Measurements from ENCODE around the gene FKBP1B.
A peak's percentile ranks its signal among the peaks of the same experiment; 100 is the strongest.
"Not testable (repeated sequence)": the region's sequence is repeated elsewhere in the genome, so short reads cannot be mapped to it uniquely, and the experiment has no call there.

The FKBP1B gene

DNA sequence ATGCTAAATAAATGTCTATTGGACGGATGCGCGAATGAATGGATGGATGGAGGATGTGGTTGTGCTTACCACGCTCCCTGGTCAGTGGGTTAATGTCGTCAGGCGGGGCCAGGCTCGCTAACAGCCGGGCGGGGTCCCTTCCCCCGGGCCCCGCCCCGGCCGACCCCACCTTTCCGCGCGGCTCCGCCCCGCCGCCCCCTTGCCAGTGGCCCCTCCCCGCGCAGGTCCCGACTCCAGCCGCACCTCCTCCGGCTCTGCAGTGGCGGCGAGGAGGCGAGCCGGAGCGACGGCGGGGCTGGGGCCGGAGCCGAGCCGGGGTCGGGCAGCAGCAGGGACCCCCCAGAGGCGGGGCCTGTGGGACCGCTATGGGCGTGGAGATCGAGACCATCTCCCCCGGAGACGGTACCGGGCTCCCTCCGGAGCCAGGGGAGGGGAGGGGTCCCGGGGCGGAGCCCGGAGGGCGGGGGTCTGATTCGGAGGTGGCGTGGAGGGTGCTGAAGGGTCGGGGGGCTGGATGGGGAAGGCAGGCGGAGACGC lies at the start of gene FKBP1B:
Gene FKBP1B, plus strand, starts transcription at position 257 of the 537 bp plus-strand sequence. Its CDS starts 109 bp downstream, at position 366.
- DNase-seq = peak in 2 of 6 experiments; percentile 30 to 32

DNA sequence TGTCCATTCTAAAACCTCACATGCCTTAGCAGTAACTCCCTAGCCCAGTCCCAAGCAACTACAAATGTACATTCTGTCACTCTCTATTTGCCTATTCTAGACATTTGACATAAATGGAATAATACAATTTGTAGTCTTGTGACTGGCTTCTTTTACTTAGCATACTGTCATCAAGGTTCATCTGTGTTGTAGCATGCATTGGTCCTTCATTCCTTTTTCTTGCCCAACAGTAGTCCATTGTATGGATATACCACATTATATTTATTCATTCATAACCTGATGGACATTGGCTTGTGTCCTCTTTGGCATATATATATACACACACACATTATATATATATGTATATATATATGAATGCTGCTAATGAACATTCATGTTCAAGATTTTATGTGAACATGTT lies 41.8 kb upstream of the FKBP1B start:
- no peak for DNase-seq

DNA sequence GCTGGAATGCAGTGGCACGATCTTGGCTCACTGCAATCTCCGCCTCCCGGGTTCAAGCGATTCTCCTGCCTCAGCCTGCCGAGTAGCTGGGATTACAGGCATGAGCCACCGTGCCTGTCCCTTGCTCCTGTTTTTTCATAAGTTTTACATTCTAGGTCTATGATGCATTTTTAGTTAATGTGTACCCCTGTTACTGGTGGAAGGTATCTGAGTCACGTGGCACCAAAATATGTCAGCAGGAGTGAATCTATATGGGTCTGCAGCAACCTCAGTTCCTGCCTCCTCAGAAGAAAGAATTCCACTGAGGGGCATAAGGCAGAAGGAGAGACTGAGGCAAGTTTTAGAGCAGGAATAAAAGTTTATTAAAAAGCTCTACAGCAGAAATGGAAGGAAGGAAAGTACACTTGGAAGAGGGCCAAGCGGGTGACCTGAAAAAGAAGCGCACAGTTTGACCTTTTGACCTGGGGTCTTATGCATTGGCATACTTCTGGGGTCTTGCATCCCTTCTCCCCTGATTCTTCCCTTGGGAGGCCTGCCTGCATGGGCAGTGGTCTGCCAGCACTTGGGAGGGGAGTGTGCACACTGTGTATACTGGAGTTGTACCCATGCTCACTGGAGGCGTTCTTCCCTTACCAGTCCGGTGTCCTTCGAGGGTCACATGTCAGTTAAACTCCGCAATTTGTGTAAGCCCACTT lies 40.7 kb upstream of the FKBP1B start:
- no peak for DNase-seq

DNA sequence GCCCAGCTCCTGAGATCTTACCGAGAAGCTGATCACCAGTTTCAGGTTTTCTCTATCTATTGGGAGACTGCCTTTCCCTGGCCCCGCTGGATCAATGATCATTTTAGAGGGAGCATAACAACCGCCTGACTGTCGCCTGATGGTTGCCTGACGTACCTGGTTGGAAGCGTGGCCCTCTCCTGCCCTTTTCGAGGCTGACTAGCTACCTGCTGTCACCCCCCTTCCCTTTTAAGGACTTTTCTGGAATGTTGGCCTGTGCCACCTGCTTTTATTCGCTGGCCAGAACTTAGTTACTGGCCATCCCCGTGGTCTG lies 40.2 kb upstream of the FKBP1B start:
- DNase-seq = no peak

DNA sequence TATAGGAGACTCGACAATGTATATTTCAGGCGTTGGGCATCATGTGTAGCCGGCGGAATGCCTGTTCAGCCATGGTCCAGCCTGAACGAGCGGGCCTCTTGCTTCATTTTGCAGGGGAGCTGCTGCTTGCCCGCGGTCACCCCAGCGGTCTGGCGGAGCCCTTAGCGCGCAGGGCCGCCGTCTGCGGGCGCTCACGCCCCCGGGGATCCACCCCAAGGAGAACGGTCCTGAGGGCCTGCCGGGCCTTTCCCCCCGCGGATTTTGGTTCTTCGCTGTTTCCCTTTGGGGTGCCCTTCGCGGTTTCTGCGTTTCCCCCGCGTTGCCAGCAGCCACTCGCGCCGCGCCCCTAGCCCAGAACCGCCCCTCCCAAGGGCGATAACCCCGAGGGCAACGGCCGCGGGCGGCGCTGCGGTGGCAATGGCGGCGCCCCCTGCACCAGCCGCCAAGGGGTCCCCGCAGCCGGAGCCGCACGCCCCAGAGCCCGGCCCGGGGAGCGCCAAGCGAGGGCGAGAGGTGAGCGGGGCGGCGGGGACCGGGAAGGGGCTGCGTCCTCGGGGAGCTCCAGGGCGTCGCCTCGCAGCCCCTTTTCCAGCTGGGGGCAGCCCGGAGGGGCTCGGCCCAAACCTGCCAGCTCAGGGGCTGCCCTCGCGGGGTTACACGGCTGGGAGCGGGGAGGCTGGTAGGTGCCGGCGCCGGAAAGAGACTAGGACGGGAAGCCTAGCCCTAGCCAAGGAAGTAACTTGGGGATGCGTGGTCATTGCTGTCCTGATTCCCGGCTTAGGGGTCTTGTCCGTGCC lies 39.7 kb upstream of the FKBP1B start, which contains the start of gene MFSD2B:
Gene MFSD2B, plus strand, starts transcription at position 406 of the 797 bp plus-strand sequence. Its CDS starts 12 bp downstream, at position 418.
- DNase-seq = no peak

DNA sequence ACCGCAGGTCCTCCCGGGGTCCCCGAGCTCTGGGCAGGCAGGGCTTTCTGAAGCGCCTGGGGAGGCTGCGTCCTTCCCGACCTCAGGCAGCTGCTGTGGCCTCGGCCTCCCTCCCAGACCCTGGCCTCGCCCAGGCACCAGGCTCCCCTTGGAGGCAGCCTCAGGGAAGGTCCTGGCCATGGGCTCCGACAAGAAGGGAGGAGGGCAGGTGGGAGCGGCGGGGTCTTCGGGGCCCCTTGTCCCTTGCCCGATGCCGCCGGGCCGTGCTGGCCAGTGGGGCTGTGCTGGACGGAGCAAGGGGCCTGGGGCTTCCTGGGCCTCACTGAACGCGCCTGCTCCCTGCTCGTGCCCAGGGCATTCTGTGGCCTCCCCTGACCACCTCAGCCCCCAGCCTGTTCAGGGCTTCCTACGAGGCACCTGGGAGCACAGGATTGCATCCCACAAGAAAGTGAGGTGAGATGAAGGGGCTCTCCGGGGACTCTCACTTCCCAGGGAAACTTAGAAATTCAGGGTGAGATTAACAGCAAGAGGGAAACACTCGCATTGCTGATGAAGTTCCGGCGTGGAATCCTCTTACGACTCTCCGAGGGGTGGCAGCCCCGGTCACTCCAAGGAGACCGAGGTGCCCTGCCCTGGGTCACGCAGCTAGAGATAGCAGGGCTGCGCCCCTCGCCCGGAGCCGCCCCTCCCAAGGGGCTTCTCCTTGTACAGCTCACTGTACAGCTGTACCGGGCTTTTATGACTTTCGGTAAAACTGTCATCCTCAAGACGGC lies 38.9 kb upstream of the FKBP1B start:
- no peak for DNase-seq

DNA sequence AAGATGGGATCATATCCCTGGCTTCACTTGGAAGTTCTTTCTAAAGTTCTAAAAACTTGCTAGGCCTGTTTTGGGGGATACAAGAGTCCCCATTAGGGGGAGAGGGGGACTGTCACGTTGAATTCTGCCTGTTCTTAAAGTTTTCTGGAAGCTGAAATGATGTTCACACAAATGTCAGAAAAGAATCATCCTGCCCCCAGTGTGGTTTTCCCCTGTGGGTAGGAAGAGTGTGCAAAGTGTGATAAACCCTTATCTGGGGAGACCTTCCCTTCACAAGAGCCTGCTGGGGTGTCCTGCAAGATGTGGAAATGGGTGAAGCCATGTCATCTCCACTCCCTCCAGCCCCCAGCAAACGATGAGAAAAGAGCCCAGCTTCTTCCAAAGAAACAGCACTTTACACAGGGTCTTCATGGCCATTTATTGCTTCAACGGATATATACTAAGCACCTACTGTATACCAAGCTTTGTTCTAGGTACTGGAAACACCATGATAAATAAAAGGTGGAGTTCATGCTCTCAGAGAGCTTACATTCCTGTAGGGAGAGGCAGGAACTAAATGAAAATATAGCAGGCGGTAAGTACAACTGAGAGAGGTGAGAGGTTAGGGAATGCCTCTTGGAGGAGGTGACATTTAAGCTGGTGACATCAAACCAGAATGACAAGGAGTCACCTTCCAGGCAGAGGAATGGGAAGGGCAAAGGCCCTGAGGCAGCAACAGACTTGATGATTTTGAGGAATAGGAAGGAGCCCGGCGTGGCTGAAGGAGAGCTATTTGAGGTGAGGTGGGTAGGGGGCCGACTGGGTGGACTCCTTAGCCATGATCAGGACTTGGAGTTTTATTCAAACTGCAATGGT lies 38.1 kb upstream of the FKBP1B start:
- DNase-seq = no peak

DNA sequence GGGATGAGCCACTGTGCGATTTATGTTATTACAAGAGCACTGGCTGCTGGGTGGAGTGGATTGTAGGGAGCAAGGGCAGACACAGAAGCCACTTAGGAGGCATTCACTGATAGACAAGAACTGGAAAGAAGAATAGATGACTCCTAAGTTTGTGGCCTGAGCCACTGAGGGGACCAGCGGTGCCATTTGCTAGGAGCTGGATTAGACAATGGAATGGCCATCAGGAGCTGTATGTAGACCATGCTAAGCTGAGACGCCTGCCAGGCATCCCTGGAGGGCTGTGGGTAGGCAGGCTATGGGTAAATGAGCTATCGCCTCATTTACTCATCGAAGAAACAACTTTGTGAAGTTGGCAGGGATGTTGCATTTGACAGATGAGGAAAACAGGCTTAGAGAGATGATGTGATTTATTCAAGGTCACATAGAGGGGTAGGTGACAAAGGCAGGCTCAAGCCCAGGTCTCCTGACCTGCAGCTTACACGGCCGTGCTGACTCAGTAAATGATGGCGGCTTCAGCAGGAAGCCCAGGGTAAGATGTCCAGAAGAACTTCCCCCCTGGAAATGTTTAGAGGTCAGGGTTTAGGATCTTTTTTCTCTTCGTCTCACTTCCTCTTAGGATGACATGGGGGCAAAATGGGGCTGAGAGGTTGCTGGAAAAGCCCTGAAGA lies 36.9 kb upstream of the FKBP1B start:
- no peak for DNase-seq

DNA sequence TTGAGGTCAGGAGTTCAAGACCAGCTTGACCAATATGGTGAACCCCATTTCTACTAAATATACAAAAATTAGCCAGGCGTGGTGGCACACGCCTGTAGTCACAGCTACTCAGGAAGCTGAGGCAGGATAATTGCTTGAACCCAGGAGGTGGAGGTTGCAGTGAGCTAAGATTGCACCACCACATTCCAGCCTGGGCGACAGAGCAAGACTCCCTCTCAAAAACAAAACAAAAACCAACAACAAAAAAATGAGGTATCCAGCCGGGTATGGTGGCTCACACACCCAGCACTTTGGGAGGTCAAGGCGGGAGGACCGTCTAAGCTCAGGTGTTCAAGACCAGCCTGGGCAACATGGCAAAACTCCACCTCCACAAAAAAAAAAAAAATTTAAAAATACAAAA lies 34.6 kb upstream of the FKBP1B start:
- not testable (repeated sequence) for DNase-seq

DNA sequence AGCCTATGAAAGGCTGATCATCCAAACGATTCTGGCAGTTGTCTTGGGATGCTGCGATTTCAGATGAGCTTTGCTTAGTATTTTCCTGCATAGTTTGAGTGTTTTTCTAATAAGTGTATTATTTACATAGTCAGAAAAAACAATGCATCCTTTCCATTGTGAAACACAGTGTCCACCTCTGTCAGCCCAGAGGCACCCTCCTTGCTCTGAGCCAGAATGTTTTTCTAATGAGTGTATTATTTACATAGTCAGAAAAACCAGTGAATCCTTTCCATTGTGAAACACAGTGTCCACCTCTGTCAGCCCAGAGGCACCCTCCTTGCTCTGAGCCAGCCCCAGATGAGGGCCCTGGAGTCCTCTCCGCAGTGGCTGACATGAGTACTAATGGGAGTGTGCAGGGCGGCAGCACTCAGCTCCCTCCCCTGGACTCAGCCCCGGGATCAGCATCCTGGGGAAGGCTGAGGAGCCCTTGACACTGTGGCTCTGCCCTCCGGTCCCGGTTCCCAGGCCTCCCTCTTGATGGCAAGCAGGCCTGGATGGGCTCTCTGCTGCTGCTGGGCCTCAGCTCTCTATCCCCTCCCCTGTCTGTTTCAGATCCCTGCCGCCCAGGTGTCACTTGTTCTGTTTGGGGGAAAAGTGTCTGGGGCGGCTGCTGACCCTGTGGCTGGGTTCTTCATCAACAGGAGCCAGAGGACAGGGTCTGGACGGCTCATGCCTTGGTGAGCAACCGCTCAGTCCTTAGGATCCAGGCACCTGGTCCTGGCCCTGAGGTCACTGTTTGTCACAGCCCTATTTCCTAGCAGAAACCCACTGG lies 33.8 kb upstream of the FKBP1B start:
- no peak for DNase-seq

DNA sequence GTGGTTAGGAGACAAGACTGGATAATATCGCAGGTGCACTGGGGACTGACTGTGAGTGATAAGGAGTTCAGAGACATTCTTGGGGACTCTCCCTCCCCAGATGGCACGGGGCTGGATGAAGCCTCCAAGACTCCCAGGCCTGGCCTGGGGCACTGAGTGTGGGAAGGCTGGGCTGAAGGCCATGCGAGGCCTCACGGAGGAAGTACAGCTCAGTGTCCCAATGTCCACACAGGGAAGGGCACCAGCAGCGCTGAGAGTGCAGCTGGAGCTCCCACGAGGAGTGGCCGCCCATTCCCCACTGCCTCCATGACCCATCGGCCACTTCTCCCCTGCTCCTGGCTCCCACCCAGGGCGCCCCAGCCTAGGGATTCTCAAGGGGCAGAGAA lies 33.2 kb upstream of the FKBP1B start:
- no peak for DNase-seq

DNA sequence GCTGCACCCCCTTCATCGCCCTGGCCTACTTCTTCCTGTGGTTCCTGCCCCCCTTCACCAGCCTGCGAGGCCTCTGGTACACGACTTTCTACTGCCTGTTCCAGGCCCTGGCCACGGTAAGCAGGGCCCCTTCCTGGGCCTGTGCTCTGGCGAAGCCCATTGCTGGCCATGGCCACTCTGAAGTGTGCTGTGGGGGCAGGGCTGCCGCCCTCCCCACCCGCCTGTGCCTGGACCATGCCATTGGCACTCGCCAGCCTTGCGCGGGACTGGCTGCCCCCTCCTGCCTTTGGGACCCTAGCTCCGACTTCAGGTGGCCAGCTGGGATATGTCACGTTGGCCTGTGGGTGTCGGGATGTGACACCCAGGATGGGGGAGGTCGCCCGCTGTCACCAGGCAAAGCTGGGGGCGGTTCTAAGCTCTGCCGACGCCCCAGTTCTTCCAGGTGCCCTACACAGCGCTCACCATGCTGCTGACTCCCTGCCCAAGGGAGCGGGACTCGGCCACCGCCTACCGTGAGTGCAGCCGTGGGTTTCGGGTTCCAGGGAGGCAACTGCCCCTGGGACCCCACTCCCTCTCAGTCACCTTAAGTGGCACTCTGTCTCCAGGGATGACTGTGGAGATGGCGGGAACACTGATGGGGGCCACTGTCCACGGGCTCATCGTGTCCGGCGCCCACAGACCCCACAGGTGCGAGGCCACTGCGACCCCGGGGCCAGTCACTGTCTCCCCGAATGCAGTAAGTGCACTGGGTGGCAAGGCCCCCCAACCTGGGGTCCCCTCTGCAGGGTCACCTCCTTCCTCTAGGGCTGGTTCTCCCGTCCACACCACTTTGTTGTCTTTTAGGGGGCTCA lies 32.5 kb upstream of the FKBP1B start:
- no peak for DNase-seq

DNA sequence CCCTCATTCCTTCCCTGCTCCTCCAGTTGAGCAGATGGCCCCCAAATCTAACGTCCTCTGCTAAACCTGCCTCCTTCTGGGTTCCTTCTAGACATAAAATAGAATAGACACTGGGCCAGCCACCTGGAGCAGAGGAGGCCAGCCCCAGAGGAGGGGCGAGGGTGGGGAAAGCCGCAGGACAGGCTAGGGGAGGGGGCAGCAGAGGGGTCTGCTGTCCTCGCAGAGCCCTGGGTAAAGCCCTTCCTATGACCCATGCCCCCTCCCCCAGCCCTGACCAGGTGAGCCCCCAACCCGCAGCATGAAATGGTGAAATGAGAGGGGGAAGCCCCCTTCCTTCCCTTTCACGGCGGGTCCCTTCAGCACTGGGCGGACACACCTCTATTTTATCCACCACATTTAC lies 31.8 kb upstream of the FKBP1B start:
- no peak for DNase-seq

DNA sequence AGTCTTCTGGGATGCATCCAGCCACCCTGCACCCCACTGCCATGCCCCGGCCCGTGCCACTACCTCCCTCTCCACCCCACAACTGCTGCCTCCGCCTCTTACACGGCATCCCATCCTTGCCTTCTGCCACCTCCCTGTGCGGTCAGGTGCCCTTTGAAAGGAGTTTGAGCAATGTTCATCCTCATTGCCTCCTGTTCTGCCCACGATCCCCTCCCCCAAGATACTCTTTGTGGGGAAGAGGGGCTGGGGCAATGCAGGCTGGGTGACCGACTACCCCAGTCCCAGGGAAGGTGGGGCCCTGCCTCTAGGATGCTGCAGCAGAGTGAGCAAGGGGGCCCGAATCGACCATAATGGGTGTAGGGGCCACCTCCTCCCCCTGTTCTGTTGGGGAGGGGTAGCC lies 31.3 kb upstream of the FKBP1B start:
- DNase-seq = no peak

DNA sequence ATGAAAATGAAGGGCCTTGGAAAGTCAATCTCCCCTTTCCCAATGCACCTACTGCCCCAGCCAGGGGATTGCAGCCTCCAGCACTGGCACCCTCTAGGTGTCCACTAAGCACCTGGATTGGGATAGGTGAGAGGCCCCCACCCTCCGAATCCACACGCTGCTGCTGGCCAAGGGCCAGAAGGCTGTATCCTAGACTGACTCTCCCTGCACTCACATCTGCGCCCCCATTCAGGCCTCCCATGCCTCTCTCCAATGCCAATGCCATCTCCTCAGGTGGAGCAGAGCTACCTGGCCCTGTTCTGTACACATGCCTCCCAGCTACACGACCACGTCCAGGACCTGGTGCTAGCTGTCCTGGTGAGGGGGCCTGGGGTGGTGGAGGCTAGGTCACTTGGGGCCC lies 29.8 kb upstream of the FKBP1B start:
- DNase-seq = no peak

DNA sequence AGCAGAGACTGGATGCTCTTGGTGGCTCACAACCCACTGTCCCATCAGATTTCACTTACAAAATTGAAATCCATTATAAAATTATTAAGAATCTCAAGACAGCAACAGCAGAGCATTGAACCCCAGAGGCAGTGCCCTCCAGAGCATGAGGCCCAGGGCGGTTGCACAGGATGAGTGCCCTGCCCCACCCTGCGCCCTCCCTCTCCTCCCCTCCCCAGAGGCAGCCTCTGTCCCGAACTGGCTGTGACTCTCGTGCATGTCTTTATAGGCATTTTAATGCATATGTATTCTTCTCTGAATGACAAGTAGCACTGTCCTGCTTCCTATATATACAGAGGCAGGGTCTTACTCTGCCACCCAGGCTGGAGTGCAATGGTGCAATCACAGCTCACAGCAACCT lies 29.3 kb upstream of the FKBP1B start:
- DNase-seq = no peak

DNA sequence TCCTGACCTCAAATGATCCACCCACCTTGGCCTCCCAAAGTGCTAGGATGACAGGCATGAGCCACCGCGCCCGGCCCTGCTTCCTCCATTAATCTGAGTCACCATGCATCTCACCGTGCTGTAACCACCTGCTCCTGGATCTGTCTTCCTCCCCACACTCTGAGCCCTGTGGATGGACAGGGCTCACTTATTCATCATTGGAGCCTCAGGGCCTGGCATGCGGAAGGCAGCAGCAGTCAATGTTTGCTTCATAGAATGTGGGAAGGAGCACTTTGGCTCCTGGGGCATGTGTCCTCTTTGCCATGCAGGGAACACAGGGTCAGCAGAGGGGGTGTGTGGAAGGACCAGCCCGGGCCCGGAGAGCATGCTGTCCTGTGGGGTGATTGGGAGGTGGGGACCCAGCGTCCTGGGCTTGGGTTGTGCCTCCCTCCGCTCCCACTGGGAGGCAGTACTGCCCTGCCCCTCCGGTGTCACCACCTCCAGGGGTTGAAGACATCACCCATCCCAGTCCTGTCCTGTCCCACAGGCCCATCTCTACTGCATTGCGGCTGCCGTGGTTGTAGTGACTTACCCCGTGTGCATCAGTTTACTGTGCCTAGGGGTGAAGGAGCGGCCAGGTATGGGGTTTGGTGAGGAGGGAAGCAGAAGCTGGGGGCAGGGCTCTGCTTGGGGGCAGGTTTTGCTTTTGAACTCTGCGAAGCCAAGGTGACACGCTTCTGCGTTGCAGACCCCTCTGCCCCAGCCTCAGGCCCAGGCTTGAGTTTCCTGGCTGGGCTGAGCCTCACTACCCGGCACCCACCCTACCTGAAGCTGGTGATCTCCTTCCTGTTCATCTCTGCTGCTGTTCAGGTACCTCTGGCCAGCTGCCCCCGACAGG lies 28.2 kb upstream of the FKBP1B start:
- no peak for DNase-seq

DNA sequence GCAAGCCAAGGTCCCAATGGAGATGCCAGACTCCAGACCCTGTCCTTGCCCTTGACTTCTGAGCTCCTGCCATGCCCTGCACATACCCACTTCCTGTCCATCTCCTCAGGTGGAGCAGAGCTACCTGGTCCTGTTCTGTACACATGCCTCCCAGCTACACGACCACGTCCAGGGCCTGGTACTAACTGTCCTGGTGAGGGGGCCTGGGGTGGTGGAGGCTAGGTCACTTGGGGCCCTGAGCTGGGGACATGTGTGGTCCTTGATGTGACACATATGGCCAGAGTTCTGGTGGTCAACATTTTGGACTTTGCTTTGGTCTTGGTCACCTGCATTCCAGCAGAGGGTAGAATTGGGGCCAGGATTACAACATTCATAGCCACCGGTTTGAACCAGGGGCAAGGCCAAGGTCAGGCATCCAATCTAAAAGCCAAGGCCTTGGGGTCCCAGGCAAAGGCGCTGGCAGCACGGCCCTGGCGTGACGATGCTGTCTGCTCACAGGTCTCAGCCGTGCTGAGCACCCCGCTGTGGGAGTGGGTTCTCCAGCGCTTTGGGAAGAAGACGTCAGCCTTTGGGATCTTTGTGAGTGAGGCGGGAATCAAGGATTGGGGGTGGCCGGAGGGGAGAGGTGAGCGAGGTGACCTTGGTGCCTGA lies 27.1 kb upstream of the FKBP1B start:
- DNase-seq = no peak
